Esophagus muscularis mucosa (tissue), 4 donors: ENCODE measurements around the gene STK35.

ENCODE experiments used
- EP300 ChIP-seq: sonication (generic); formaldehyde crosslinking; IDR thresholded peaks from one replicate; pipeline ENCODE4 v1.6.1; 2017; ENCODE audit warnings: antibody characterized with exemption
- POLR2AphosphoS5 ChIP-seq, 2 donors: sonication (generic); formaldehyde crosslinking; IDR thresholded peaks; one replicate each; pipeline ENCODE4 v1.6.1; 2017; ENCODE audit warnings: antibody characterized with exemption in 2 of 2
- TF ChIP-seq, protein P1 (sequence below), 3 experiments: fragments of 200-600 bp in 2 of 3; fragments of 450-650 bp in 1 of 3; sonication (generic) in 2 of 3; IDR thresholded peaks; one replicate each; pipeline ENCODE4 v1.5.1; 2017 to 2019; ENCODE audit warnings: antibody characterized with exemption in 3 of 3, mild to moderate bottlenecking in 2 of 3, moderate library complexity in 1 of 3

DNA sequence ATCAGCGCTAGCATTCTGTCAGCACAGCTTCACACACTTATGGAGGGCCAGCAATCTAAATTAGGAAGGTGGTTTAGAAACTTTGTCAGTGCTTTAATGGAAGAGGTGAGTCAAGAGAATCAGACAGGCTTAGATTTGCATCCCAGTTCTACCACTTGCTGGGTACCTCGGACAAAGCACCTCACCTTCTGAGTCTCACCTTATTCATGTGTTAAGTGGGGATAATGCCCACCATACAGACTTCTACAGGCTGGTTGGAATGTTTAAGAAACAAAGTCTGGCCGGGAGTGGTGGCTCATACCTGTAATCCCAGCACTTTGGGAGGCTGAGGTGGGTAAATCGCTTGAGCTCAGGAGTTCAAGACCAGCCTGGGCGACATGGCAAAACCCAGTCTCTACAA lies 12.2 kb upstream of the STK35 start:
- TF ChIP-seq EP300 (no peak), POLR2AphosphoS5 (IDR thresholded peaks at IDR 0.05) (no peak)
- TF ChIP-seq, protein P1, sequence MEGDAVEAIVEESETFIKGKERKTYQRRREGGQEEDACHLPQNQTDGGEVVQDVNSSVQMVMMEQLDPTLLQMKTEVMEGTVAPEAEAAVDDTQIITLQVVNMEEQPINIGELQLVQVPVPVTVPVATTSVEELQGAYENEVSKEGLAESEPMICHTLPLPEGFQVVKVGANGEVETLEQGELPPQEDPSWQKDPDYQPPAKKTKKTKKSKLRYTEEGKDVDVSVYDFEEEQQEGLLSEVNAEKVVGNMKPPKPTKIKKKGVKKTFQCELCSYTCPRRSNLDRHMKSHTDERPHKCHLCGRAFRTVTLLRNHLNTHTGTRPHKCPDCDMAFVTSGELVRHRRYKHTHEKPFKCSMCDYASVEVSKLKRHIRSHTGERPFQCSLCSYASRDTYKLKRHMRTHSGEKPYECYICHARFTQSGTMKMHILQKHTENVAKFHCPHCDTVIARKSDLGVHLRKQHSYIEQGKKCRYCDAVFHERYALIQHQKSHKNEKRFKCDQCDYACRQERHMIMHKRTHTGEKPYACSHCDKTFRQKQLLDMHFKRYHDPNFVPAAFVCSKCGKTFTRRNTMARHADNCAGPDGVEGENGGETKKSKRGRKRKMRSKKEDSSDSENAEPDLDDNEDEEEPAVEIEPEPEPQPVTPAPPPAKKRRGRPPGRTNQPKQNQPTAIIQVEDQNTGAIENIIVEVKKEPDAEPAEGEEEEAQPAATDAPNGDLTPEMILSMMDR (IDR thresholded peaks at IDR 0.05): no peak
